Keratinocyte (primary cell): ENCODE measurements around the gene DCPS. TPM values are rescaled to one million over a fixed set of nuclear protein-coding genes. Genes with fewer than 3 reads are reported as not detected.

Source experiments
- DNase-seq: peaks from one replicate; pipeline ENCODE4 v3.0.0-alpha.2; 2011; ENCODE audit warnings: low read depth, missing footprints, low spot score
- FAIRE-seq: peaks from 2 replicates; lab custom pipeline; 2011; peaks lifted over from hg19 to GRCh38; lab: Jason Lieb, UNC
- H2AFZ ChIP-seq: 2 replicates; pipeline ENCODE4 v1.6.0; 2012; ENCODE audit warnings: low read length, control low read depth, inconsistent platforms; ENCODE audit not compliant: control insufficient read depth
- H3K27ac ChIP-seq: 2 replicates; pipeline ENCODE4 v1.5.1; 2011; ENCODE audit warnings: low read length; ENCODE audit not compliant: control insufficient read depth, insufficient read depth
- H3K27me3 ChIP-seq: 3 replicates; pipeline ENCODE4 v1.6.0; 2011; ENCODE audit warnings: low read length; ENCODE audit not compliant: control insufficient read depth, insufficient read depth; ENCODE audit errors: extremely low read depth
- H3K36me3 ChIP-seq, 2 experiments: 2 replicates in 1 of 2; 3 replicates in 1 of 2; pipeline ENCODE4 v1.5.1; 2011; ENCODE audit warnings: low read length in 2 of 2, mild to moderate bottlenecking in 1 of 2; ENCODE audit not compliant: control insufficient read depth in 2 of 2, insufficient read depth in 2 of 2; ENCODE audit errors: extremely low read depth in 1 of 2
- H3K4me1 ChIP-seq: 3 replicates; pipeline ENCODE4 v1.5.1; 2011; ENCODE audit warnings: low read length; ENCODE audit not compliant: control insufficient read depth, insufficient read depth; ENCODE audit errors: extremely low read depth
- H3K4me2 ChIP-seq: 3 replicates; pipeline ENCODE4 v1.6.0; 2011; ENCODE audit warnings: low read depth, low read length; ENCODE audit not compliant: control insufficient read depth, insufficient read depth; ENCODE audit errors: extremely low read depth
- H3K4me3 ChIP-seq, 3 experiments: fragments of 200-600 bp in 1 of 3; sonication (generic) in 1 of 3; 2 replicates in 2 of 3; 3 replicates in 1 of 3; pipeline ENCODE4 v1.5.1; 2011 to 2016; ENCODE audit warnings: low read length in 3 of 3, mild to moderate bottlenecking in 3 of 3, control low read depth in 2 of 3, inconsistent platforms in 1 of 3, low read depth in 1 of 3, mixed read lengths in 1 of 3, mixed run types in 1 of 3, moderate library complexity in 1 of 3; ENCODE audit not compliant: control insufficient read depth in 2 of 3, insufficient read depth in 2 of 3; ENCODE audit errors: extremely low read depth in 1 of 3
- H3K79me2 ChIP-seq: 2 replicates; pipeline ENCODE4 v1.6.0; 2012; ENCODE audit warnings: low read length; ENCODE audit not compliant: control insufficient read depth, insufficient read depth
- H3K9ac ChIP-seq: 3 replicates; pipeline ENCODE4 v1.6.0; 2011; ENCODE audit warnings: low read length; ENCODE audit not compliant: control insufficient read depth, insufficient read depth; ENCODE audit errors: extremely low read depth
- H3K9me1 ChIP-seq: 3 replicates; pipeline ENCODE4 v1.6.0; 2011; ENCODE audit warnings: low read length; ENCODE audit not compliant: control insufficient read depth, insufficient read depth; ENCODE audit errors: extremely low read depth
- H3K9me3 ChIP-seq: 2 replicates; pipeline ENCODE4 v1.5.1; 2012; ENCODE audit warnings: low read depth, low read length; ENCODE audit not compliant: control insufficient read depth
- H4K20me1 ChIP-seq: 3 replicates; pipeline ENCODE4 v1.6.0; 2011; ENCODE audit warnings: low read length; ENCODE audit not compliant: control insufficient read depth, insufficient read depth; ENCODE audit errors: extremely low read depth
- CTCF ChIP-seq, 3 experiments: IDR thresholded peaks in 1 of 3; conservative IDR thresholded peaks in 1 of 3; optimal IDR thresholded peaks in 1 of 3; 2 replicates in 2 of 3; 3 replicates in 1 of 3; pipeline versions ENCODE3 to v1.5.1; 2011; ENCODE audit warnings: low read length in 3 of 3, mild to moderate bottlenecking in 3 of 3, moderate library complexity in 2 of 3, control low read depth in 1 of 3, inconsistent platforms in 1 of 3; ENCODE audit not compliant: insufficient read depth in 2 of 3; ENCODE audit errors: extremely low read depth in 1 of 3
- EZH2 ChIP-seq: IDR thresholded peaks from one replicate; pipeline ENCODE4 v1.6.1; 2012; ENCODE audit warnings: inconsistent platforms, mild to moderate bottlenecking, low read length, moderate library complexity
- dilution Hi-C: fragments of 300-500 bp; cut with MboI; formaldehyde crosslinking; loops from one replicate; pipeline ENCODE4 v1.7.0; 2020; ENCODE audit warnings: low sequenced_read_pairs; ENCODE audit not compliant: extremely low pct_ligation_motif_present
- polyA plus RNA-seq, 5 experiments: library from polyadenylated mRNA; depleted of rRNA in 3 of 5; stranded (reverse) in 3 of 5; stranded (forward) in 1 of 5; unstranded in 1 of 5; fragments of >200 nt; gene quantifications; 1 replicate in 1 of 5; 2 replicates in 3 of 5; 3 replicates in 1 of 5; pipeline versions ENCODE4 v1.2.1 to v1.2.3, GENCODE V29; 2011 to 2012; ENCODE audit warnings: missing spikeins in 2 of 5, low read depth in 1 of 5, low replicate concordance in 1 of 5

Gene DCPS
- polyA plus RNA-seq, 1 donor (not counting 4 experiments of a cell fraction or from before 2014, with no cell fraction given): 31.3 TPM

GRCh38 chr11:126336138-126336541 lies 32.3 kb downstream of the DCPS start:
- H3K4me1 ChIP-seq: peaks cover 18% of the 10 kb centered on the region
- dilution Hi-C loops: no loop called here
- no peak overlapping the region for H2AFZ ChIP-seq
- H3K9me1 ChIP-seq: no peaks in the 10 kb centered on the region
- no peak overlapping the region for H3K4me3 ChIP-seq
- TF ChIP-seq CTCF (optimal IDR thresholded peaks at IDR 0.05 in 1 of 3, IDR thresholded peaks at IDR 0.05 in 1 of 3, conservative IDR thresholded peaks at IDR 0.05 in 1 of 3; ENCODE audit: extremely low read depth in 1 of 3, insufficient read depth in 2 of 3, low read length in 3 of 3): no peak
- TF ChIP-seq EZH2: no peak
- no peak for DNase-seq
- peaks cover 10 to 16% of the 10 kb centered on the region in 2 experiments for H3K36me3 ChIP-seq
- no peaks in the 10 kb centered on the region for H3K79me2 ChIP-seq
- no peak overlapping the region for H3K9ac ChIP-seq
- no peaks in the 10 kb centered on the region for H3K27me3 ChIP-seq
- H3K27ac ChIP-seq: no peak overlapping the region
- H3K9me3 ChIP-seq: no peaks in the 10 kb centered on the region
- FAIRE-seq: no peak
- no peak overlapping the region for H3K4me2 ChIP-seq
- no peaks in the 10 kb centered on the region for H4K20me1 ChIP-seq

DNA sequence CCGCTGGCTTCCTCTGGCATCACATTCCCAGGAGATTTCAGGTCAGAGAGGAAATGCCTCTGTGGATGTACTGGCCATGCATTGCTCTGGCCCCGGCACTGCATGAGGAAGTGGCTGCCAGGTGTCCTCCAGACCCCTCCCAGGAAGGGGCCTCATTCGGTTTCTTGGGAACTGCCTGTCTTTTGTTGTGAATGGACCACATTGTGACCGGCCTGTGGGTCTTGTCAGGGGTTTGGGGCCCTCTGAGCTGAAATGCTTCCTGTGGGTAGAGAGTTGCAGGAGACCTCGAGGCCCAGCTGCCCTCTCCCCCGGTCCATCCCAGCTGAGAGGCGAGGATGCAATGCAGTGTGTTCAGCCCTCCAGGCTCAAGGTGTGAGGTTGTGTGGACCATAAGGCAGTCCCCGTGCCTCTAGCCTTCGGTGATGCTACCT lies 32.8 kb downstream of the DCPS start:
- Histone ChIP-seq H3K4me1 (peaks cover 24% of the 10 kb centered on the region), H3K9me1 (no peaks in the 10 kb centered on the region), H3K9ac (no peak overlapping the region), H3K4me3 (no peak overlapping the region), H3K27ac (no peak overlapping the region), H4K20me1 (no peaks in the 10 kb centered on the region), H3K79me2 (no peaks in the 10 kb centered on the region), H3K27me3 (no peaks in the 10 kb centered on the region), H3K4me2 (no peak overlapping the region), H2AFZ (no peak overlapping the region), H3K9me3 (no peaks in the 10 kb centered on the region), H3K36me3 (peaks cover 6 to 16% of the 10 kb centered on the region in 2 experiments)
- dilution Hi-C loops: no loop called here
- TF ChIP-seq EZH2: no peak
- TF ChIP-seq CTCF (optimal IDR thresholded peaks at IDR 0.05 in 1 of 3, IDR thresholded peaks at IDR 0.05 in 1 of 3, conservative IDR thresholded peaks at IDR 0.05 in 1 of 3; ENCODE audit: extremely low read depth in 1 of 3, insufficient read depth in 2 of 3, low read length in 3 of 3): no peak
- DNase-seq (no peak), FAIRE-seq (no peak)
